ENCODE data around the gene APOB.

The APOB gene

GRCh38 chr2:21020031-21020667, 23.7 kb downstream of the APOB start:
- no peaks in the 10 kb centered on the region for H3K4me1 ChIP-seq (ENCODE audit: insufficient read depth, low read length)
- no peak overlapping the region for H3K4me3 ChIP-seq (ENCODE audit: low read depth in 1 of 2, low read length in 2 of 2)
- no peaks in the 10 kb centered on the region for H3K9me3 ChIP-seq (ENCODE audit: low read length)
- no peaks in the 10 kb centered on the region for H3K36me3 ChIP-seq (ENCODE audit: insufficient read depth, low read length)
- no peaks in the 10 kb centered on the region for H3K27me3 ChIP-seq (ENCODE audit: control insufficient read depth in 1 of 2, insufficient read depth in 2 of 2, low read length in 2 of 2)
- no peak overlapping the region for H3K9ac ChIP-seq (ENCODE audit: low read length)
- H3K27ac ChIP-seq (ENCODE audit: low read depth, low read length) = no peak overlapping the region

- Histone ChIP-seq H3K27ac (ENCODE audit: low read depth, low read length) (no peak overlapping the region), H3K4me3 (ENCODE audit: low read depth in 1 of 2, low read length in 2 of 2) (no peak overlapping the region), H3K4me1 (ENCODE audit: insufficient read depth, low read length) (no peaks in the 10 kb centered on the region), H3K9me3 (ENCODE audit: low read length) (no peaks in the 10 kb centered on the region), H3K27me3 (ENCODE audit: control insufficient read depth in 1 of 2, insufficient read depth in 2 of 2, low read length in 2 of 2) (no peaks in the 10 kb centered on the region), H3K36me3 (ENCODE audit: insufficient read depth, low read length) (no peaks in the 10 kb centered on the region), H3K9ac (ENCODE audit: low read length) (no peak overlapping the region)
Measured at GRCh38 chr2:21019678-21020021, 24.2 kb downstream of the APOB start.

- no peak overlapping the region for H3K9ac ChIP-seq (ENCODE audit: low read length)
- H3K4me3 ChIP-seq (ENCODE audit: low read depth in 1 of 2, low read length in 2 of 2) = no peak overlapping the region
- no peaks in the 10 kb centered on the region for H3K36me3 ChIP-seq (ENCODE audit: insufficient read depth, low read length)
- H3K9me3 ChIP-seq (ENCODE audit: low read length) = no peaks in the 10 kb centered on the region
- no peak overlapping the region for H3K27ac ChIP-seq (ENCODE audit: low read depth, low read length)
- no peaks in the 10 kb centered on the region for H3K27me3 ChIP-seq (ENCODE audit: control insufficient read depth in 1 of 2, insufficient read depth in 2 of 2, low read length in 2 of 2)
- H3K4me1 ChIP-seq (ENCODE audit: insufficient read depth, low read length) = no peaks in the 10 kb centered on the region
Measured at GRCh38 chr2:21019000-21019677, 24.7 kb downstream of the APOB start.

- no peaks in the 10 kb centered on the region for H3K9me3 ChIP-seq (ENCODE audit: low read length)
- H3K4me1 ChIP-seq (ENCODE audit: insufficient read depth, low read length) = no peaks in the 10 kb centered on the region
- no peak overlapping the region for H3K27ac ChIP-seq (ENCODE audit: low read depth, low read length)
- H3K4me3 ChIP-seq (ENCODE audit: low read depth in 1 of 2, low read length in 2 of 2) = no peak overlapping the region
- H3K9ac ChIP-seq (ENCODE audit: low read length) = no peak overlapping the region
- no peaks in the 10 kb centered on the region for H3K27me3 ChIP-seq (ENCODE audit: control insufficient read depth in 1 of 2, insufficient read depth in 2 of 2, low read length in 2 of 2)
- no peaks in the 10 kb centered on the region for H3K36me3 ChIP-seq (ENCODE audit: insufficient read depth, low read length)
Measured at GRCh38 chr2:21018290-21018689, 25.6 kb downstream of the APOB start.

GRCh38 chr2:21017748-21018276, 26.1 kb downstream of the APOB start:
- Histone ChIP-seq H3K4me3 (ENCODE audit: low read depth in 1 of 2, low read length in 2 of 2) (no peak overlapping the region), H3K4me1 (ENCODE audit: insufficient read depth, low read length) (no peaks in the 10 kb centered on the region), H3K27ac (ENCODE audit: low read depth, low read length) (no peak overlapping the region), H3K27me3 (ENCODE audit: control insufficient read depth in 1 of 2, insufficient read depth in 2 of 2, low read length in 2 of 2) (no peaks in the 10 kb centered on the region), H3K9me3 (ENCODE audit: low read length) (no peaks in the 10 kb centered on the region), H3K9ac (ENCODE audit: low read length) (no peak overlapping the region), H3K36me3 (ENCODE audit: insufficient read depth, low read length) (no peaks in the 10 kb centered on the region)

GRCh38 chr2:21015281-21015645, 28.6 kb downstream of the APOB start:
- H3K27ac ChIP-seq (ENCODE audit: low read depth, low read length) = no peak overlapping the region
- no peak overlapping the region for H3K9ac ChIP-seq (ENCODE audit: low read length)
- H3K9me3 ChIP-seq (ENCODE audit: low read length) = no peaks in the 10 kb centered on the region
- no peak overlapping the region for H3K4me3 ChIP-seq (ENCODE audit: low read depth in 1 of 2, low read length in 2 of 2)
- H3K4me1 ChIP-seq (ENCODE audit: insufficient read depth, low read length) = no peaks in the 10 kb centered on the region
- no peaks in the 10 kb centered on the region for H3K27me3 ChIP-seq (ENCODE audit: control insufficient read depth in 1 of 2, insufficient read depth in 2 of 2, low read length in 2 of 2)
- no peaks in the 10 kb centered on the region for H3K36me3 ChIP-seq (ENCODE audit: insufficient read depth, low read length)

GRCh38 chr2:21014364-21015280, 29.3 kb downstream of the APOB start:
- Histone ChIP-seq H3K9me3 (ENCODE audit: low read length) (no peaks in the 10 kb centered on the region), H3K9ac (ENCODE audit: low read length) (no peak overlapping the region), H3K4me1 (ENCODE audit: insufficient read depth, low read length) (no peaks in the 10 kb centered on the region), H3K27ac (ENCODE audit: low read depth, low read length) (no peak overlapping the region), H3K4me3 (ENCODE audit: low read depth in 1 of 2, low read length in 2 of 2) (no peak overlapping the region), H3K27me3 (ENCODE audit: control insufficient read depth in 1 of 2, insufficient read depth in 2 of 2, low read length in 2 of 2) (no peaks in the 10 kb centered on the region), H3K36me3 (ENCODE audit: insufficient read depth, low read length) (no peaks in the 10 kb centered on the region)

GRCh38 chr2:21013043-21013816, 30.6 kb downstream of the APOB start:
- Histone ChIP-seq H3K27ac (ENCODE audit: low read depth, low read length) (no peak overlapping the region), H3K9ac (ENCODE audit: low read length) (no peak overlapping the region), H3K9me3 (ENCODE audit: low read length) (no peaks in the 10 kb centered on the region), H3K36me3 (ENCODE audit: insufficient read depth, low read length) (no peaks in the 10 kb centered on the region), H3K27me3 (ENCODE audit: control insufficient read depth in 1 of 2, insufficient read depth in 2 of 2, low read length in 2 of 2) (no peaks in the 10 kb centered on the region), H3K4me1 (ENCODE audit: insufficient read depth, low read length) (no peaks in the 10 kb centered on the region), H3K4me3 (ENCODE audit: low read depth in 1 of 2, low read length in 2 of 2) (no peak overlapping the region)

GRCh38 chr2:21012557-21012937, 31.3 kb downstream of the APOB start:
- Histone ChIP-seq H3K27me3 (ENCODE audit: control insufficient read depth in 1 of 2, insufficient read depth in 2 of 2, low read length in 2 of 2) (no peaks in the 10 kb centered on the region), H3K9me3 (ENCODE audit: low read length) (no peaks in the 10 kb centered on the region), H3K4me3 (ENCODE audit: low read depth in 1 of 2, low read length in 2 of 2) (no peak overlapping the region), H3K36me3 (ENCODE audit: insufficient read depth, low read length) (no peaks in the 10 kb centered on the region), H3K27ac (ENCODE audit: low read depth, low read length) (no peak overlapping the region), H3K4me1 (ENCODE audit: insufficient read depth, low read length) (no peaks in the 10 kb centered on the region), H3K9ac (ENCODE audit: low read length) (no peak overlapping the region)

- H3K9ac ChIP-seq (ENCODE audit: low read length) = no peak overlapping the region
- no peaks in the 10 kb centered on the region for H3K9me3 ChIP-seq (ENCODE audit: low read length)
- H3K36me3 ChIP-seq (ENCODE audit: insufficient read depth, low read length) = no peaks in the 10 kb centered on the region
- H3K27me3 ChIP-seq (ENCODE audit: control insufficient read depth in 1 of 2, insufficient read depth in 2 of 2, low read length in 2 of 2) = no peaks in the 10 kb centered on the region
- no peak overlapping the region for H3K4me3 ChIP-seq (ENCODE audit: low read depth in 1 of 2, low read length in 2 of 2)
- H3K27ac ChIP-seq (ENCODE audit: low read depth, low read length) = no peak overlapping the region
- H3K4me1 ChIP-seq (ENCODE audit: insufficient read depth, low read length) = no peaks in the 10 kb centered on the region
Measured at GRCh38 chr2:21011876-21012556, 31.9 kb downstream of the APOB start.
